SHP77 treated with DMSO at 0.1 percent for 48 hours (cell line): Measurements from ENCODE around the gene NAV2.
A peak's percentile ranks its signal among the peaks of the same experiment; 100 is the strongest.
"Not testable (repeated sequence)": the region's sequence is repeated elsewhere in the genome, so short reads cannot be mapped to it uniquely, and the experiment has no call there.

Experiments used
- DNase-seq: peaks from one replicate; lab custom pipeline; 2025; lab: John Stamatoyannopoulos, UW

The NAV2 gene

GRCh38 chr11:19892876-19893275, 180.2 kb downstream of the NAV2 start:
- no peak for DNase-seq

DNA sequence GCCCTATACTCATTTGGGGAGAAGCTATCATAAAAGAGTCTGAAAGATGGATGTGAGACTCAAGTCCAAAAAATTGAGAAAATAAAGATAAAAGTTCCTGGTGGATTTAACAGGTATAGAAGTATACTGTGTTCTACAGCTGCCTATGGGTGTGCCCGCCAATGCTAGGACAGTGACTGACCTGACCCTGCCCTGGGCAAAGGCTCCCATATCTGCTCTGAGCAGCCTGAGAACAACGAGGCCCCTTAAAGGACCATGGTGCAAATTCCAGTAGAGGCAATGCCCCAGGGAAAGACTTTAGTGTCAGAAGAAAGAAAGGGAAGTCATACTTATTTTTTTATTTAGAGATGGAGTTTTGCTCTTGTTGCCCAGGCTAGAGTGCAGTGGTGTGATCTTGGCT, 181.8 kb downstream of the NAV2 start:
- no peak for DNase-seq

GRCh38 chr11:19895037-19895436, 182.4 kb downstream of the NAV2 start:
- DNase-seq, result not testable (repeated sequence)

DNA sequence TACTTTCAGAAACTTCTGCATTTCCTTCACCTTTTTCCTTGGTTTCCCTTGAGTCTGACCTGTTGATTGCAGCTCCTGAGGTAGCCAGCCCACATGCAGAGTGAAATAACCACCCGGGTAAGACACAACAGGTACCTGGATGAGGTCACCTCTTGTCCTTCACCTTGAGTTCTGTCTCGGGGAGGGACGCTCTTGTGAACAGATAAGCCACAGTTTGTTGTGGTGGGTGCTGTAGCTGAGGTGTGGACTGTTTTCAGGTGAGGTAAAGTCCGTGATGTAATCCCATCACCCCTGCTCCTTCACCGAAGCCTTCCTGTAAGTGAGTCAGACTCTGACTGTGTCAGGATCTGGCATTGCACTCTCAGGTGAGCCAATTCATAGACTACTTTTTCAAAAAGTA, 183.1 kb downstream of the NAV2 start:
- DNase-seq, result no peak

GRCh38 chr11:19903620-19904069, 191.0 kb downstream of the NAV2 start:
- no peak for DNase-seq

GRCh38 chr11:19905280-19905853, 192.7 kb downstream of the NAV2 start:
- DNase-seq, result peak; percentile 16

GRCh38 chr11:19906126-19906525, 193.5 kb downstream of the NAV2 start:
- DNase-seq, result no peak

DNA sequence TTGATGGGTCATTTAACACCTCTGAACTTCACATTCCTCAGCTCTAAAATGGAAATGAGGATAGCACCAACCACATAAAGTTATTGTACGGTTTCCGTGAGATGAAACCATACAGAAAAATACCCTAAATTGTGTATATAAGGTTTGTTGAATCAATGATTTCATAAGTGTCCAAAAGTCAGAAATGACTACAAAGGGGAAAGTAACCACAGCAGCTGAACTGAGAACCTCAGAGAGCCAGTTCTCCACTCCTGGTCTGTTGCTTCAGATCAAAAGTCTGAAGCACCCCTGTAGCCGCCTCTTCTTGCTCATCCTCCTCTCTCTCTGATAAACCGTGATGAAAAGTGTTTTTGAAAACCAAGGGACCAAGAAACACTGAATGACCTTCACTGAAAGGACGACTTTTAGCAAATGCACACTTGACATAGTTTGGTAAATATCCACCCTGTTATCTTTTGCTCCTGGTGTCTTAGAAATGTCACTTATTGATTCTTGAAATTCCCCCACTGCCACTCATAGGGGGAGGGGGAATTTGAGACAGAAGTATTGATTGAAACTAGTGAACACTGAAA, 194.5 kb downstream of the NAV2 start:
- no peak for DNase-seq

DNA sequence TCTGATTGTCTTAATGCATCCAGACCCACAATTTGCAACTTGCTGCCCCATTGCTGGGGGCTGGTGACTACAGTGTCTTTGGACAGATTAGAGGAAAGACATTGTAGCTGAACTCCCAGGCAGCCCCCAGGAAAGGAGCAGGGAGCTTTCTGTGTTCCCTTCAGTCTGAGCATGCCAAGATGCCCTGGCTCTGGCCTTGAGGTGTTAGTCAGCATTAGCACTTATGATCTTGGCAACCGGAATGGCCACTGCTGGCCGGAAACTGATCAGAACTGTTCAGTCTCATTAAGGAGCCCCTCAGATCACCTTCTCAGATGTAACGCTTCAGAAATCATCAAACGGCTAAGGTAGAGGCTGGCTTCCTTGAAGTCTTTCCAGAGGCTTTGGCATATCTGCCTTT, 195.2 kb downstream of the NAV2 start:
- no peak for DNase-seq

DNA sequence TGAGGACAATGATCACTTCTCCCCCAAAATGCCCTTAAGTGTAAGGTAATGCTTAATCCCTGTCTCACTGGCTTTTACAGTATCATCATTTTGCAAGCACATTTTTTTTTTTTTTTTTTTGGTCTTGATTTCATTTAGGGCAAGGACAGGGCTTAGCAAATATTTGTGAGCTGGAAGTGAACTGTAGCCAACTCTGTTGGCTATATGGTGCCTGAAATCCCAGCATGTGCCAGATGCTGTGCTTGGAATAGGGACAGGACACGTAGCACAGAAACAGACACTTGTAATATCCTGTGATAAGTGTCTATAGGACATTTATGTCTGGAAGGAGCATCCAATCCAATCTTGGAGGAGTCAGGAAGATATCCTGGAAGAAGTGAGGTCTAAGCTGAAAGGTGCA, 198.3 kb downstream of the NAV2 start:
- DNase-seq, result no peak

DNA sequence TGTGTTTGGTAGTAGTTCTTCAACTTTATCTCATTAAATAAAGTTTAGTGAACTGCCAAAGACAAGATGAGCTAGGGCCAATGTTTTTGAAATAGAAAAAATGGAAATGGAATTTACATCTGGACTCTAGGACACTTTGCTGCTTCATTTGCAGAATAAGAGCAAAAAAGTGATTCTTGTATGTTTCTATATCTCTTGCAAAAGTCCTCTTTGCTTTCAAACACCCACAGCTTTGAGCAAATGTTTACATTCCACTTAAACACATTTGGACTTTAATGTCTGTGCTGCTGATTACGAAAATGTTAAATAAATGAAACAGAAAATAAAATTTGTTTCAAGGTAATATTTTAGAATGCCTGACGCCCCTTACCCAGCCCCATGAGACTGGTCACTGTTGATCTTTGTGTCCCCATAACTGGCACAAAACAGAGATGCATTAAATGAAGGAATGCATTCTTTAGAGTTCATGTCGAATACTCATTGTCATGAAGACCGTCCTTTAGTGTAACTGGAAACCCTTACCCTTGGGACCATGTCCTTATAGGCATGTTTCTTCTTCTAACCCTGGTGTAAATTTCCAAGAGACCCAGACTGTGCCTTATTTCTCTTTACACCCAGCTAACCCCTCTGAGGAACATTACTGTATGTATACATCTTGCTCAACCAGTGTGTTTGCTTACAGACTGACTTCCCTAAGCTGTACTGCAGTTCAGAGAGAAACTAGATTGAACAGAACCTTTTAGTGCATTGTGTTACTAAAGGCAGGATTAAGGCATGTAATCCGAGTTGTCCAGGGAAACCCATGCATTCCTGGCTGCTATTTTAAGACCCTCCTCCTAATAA, 199.7 kb downstream of the NAV2 start:
- no peak for DNase-seq

GRCh38 chr11:19912958-19913892, 200.6 kb downstream of the NAV2 start:
- no peak for DNase-seq

DNA sequence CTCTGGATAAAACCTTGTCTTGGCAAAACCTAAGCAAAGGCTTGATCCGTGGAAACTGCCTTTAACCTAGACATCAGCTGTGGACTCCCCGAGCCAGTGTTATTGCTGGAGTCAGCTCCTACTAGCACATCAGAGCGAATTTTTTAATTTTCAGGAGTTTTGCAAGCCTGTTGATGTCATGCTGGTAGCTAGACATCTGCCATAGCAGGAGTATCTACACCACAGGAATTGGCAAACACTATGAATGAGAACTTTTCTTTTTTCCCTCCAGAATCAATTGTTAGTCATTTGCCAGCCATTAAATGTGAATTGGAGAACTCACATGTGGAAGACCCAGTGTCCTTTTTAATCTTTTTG, 201.2 kb downstream of the NAV2 start:
- DNase-seq, result no peak

GRCh38 chr11:19915808-19916207, 203.2 kb downstream of the NAV2 start:
- DNase-seq, result no peak

DNA sequence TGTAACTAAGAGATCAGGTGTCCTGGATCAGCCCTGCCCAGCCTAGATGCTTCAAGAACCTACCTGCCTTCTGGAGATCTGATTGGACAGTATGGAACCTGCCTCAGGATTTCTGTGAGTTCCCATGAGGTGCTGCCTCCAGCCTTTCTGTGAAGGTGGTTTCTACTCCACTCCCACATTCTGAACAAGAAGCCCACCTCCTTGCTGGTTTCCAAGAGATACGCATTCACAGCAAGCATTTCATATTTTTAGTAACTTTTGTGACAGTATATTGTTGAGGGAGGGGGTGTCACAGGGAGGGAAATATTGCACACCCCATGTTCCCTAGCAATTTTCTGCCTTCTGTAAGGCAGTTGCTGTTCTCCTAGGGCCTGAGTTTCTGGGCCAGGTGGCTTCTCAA, 204.4 kb downstream of the NAV2 start:
- DNase-seq, result no peak

DNA sequence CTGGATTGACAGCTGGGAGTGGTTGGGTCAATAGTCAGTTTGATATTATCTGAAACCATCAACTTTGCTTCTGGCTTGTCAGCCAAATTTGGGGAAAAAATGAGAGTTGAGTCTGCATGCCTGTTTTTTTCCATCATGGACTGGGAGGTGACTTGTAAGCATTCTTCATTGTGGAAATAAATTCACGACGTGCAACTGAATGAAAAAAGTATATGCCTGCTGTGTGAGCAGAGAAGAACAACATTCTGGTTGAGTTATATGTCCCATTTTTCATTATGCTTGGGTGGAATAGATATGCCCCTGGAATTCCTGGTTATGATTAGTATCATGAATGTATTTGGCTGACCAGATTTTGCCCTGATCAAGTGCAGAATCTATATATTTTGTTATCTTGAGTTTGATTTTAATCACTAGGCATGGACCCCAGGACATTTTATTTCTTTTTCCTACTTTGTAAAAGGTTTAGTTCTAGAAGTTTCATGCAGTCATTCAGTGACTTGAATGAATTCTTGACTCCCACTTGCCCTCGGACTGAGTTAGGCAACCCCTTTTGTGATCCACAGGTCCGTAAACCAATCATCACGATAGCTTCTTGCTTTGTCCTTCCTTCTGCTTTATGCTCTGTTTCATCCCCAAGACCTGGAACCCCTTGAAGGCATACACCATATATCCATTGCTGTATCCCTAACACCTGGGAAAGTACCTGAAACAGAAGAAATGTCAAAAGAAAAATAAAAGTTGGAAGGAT, 205.8 kb downstream of the NAV2 start:
- DNase-seq, result no peak

DNA sequence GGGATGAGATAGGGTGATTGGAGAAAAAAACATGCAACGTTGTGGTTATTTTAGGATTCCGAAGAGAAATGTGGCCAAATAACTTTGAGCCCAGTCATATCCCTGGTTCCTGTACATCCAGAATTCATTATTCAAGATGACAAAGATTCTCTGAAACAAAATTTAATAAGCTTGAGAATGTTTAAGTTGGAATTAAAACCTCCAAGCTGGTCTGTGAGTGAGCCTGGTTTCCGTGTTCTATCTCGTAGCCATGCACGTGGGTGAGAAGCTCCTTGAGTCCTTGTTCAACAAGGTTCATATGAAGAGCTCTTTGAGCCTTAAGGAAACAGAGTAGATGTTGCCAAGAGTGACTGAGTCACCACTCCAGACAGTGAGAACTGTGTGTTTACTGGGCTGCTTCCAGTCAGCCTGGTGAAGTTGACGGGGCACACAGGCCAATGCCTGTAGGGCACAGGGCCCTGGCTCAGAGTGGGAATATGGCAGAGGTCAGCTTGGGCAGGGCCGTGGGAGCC, 206.5 kb downstream of the NAV2 start:
- no peak for DNase-seq

DNA sequence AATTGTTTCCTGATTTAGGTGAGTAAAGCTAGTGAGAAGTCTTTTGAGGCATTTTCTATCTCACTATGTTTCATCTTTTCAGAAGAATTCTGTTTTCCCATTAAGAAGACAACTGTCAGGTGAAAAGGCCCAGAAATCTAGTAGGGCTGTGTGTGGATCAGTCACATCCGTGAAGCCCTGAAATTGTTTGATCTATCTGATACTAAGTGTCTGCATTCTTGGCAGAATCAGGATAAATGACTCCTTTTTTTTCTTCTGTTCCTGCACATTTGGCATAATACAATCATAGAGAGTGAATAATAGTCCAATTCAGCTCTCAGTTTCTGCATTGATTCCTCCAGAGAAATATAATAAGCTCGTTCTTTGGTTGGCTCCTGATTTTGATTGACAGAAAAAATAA, 208.3 kb downstream of the NAV2 start:
- DNase-seq, result no peak

- no peak for DNase-seq
Observed at GRCh38 chr11:19921976-19922688, 209.5 kb downstream of the NAV2 start.

GRCh38 chr11:19922689-19923035, 210.0 kb downstream of the NAV2 start:
- DNase-seq, result no peak

DNA sequence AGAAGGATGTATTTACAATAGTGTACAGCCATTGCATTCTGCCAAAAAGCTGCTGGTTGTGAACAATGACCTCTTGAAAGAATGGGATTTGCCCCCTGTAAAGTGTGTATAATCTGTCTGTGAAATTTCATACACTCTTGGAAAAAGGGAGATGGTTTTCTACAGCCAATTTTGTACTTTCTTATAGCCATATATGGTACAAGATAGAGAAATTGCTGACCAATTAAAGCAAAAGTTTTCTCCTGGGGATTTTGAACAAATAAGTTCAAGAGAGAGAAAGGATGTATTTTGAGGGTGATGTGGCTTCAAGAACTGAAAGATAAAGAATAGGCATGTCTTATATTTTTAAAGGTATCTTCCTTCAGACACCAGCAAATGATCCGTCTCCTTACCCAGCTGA, 211.0 kb downstream of the NAV2 start:
- no peak for DNase-seq
